GM10847 (cell line): ENCODE results near the gene UGT2B11.

Experiments used
- POLR2A ChIP-seq: IDR thresholded peaks from 2 replicates; pipeline ENCODE4 v1.6.1; 2011; ENCODE audit not compliant: insufficient read length; ENCODE audit errors: extremely low read depth

UGT2B11 gene

GRCh38 chr4:69214716-69215115 is at the start of gene UGT2B11:
UGT2B11 (minus strand) TSS chr4:69214748; CDS start chr4:69214722, 26 bp downstream.
- no peak for TF ChIP-seq POLR2A

GRCh38 chr4:69239557-69240168 is 25.1 kb upstream of the UGT2B11 start:
- no peak for TF ChIP-seq POLR2A

GRCh38 chr4:69239092-69239491 is 24.5 kb upstream of the UGT2B11 start:
- TF ChIP-seq POLR2A, result no peak

- no peak for TF ChIP-seq POLR2A
Measured at GRCh38 chr4:69224891-69225290, 10.3 kb upstream of the UGT2B11 start.

- TF ChIP-seq POLR2A, result no peak
Measured at GRCh38 chr4:69210911-69211310, 3.6 kb downstream of the UGT2B11 start.

- no peak for TF ChIP-seq POLR2A
Measured at GRCh38 chr4:69196209-69196965, 18.2 kb downstream of the UGT2B11 start.

GRCh38 chr4:69194166-69194565 is 20.4 kb downstream of the UGT2B11 start:
- TF ChIP-seq POLR2A, result no peak

- no peak for TF ChIP-seq POLR2A
Measured at GRCh38 chr4:69167300-69167699, 47.2 kb downstream of the UGT2B11 start.

GRCh38 chr4:69156913-69157312 is 57.6 kb downstream of the UGT2B11 start:
- no peak for TF ChIP-seq POLR2A

- no peak for TF ChIP-seq POLR2A
Measured at GRCh38 chr4:69154021-69154420, 60.5 kb downstream of the UGT2B11 start.
